HG02623 (cell line): ENCODE measurements around the gene ZMAT5.
"Not testable (repeated sequence)": the region's sequence is repeated elsewhere in the genome, so short reads cannot be mapped to it uniquely, and the experiment has no call there.

Source experiments
- ATAC-seq: cut with Tn5 transposase; IDR thresholded peaks from one replicate; pipeline ENCODE4 v1.9.1; 2021; ENCODE audit warnings: moderate library complexity; ENCODE audit not compliant: unreplicated experiment

Gene ZMAT5

DNA sequence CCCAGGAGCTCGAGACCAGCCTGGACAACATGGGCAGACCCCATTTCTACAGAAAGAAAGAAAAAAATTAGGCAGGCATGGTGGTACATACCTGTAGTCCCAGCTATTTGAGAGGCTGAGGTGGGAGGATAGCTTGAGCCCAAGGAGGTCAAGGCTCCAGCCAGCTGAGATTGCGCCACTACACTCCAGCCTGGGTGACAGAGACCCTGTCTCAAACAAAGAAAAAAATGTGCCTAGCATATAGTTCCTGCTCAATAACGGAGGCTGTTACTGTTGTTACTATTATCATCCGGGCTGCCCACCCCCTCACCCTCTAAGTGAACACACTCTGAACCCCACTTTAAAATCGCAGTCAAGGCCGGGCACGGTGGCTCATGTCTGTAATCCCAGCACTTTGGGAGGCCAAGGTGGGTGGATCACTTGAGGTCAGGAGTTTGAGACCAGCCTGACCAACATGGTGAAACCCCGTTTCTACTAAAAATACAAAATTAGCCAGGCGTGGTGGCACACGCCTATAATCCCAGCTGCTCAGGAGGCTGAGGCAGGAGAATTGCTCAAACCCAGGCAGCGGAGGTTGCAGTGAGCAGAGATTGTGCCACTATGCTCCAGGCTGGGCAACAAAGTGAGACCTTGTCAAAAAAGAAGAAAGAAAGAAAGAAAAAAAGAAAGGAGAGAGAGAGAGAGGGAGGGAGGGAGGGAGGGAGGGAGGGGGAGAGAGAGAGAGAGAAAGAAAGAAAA is 12.0 kb downstream of the ZMAT5 start:
- ATAC-seq = not testable (repeated sequence)

DNA sequence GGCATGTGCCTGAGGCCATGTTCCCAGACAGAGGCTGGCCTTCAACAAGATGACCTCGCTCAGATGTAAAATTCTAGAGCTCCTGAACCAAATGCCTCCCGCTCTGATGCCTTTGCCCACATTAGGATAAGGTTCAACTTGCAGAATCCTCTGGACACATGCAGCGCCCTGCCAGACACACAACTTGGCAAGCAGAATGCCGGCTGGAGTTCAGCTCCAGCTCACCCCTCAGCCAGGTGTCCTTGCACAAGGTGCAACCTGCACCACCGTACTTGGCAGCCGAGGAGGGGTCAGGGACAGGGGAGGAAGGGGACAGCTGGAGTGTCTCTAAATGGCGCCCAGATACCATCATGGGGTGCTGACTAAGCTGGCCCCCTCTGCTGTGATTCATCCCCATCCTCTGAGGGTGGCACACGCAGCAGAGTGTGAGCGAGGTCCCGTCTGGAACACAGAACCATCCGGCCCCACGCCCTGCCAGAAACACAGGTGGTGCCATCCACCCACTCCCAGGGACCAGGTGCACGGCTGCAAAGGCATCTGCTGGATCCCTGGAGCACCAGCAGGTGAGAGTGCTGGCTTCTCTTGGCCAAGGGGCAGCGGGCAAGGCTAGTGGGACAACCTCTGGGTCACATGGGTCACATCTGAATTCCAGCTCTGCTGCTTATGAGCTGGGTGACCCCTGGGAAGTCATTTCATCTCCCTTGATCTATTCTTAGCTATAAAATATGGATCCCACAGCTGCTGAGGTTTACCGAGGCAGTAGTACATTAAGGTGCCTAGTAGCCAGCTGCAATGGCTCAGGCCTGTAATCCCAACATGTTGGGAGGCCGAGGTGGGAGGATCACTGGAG is 12.8 kb downstream of the ZMAT5 start:
- no peak for ATAC-seq

DNA sequence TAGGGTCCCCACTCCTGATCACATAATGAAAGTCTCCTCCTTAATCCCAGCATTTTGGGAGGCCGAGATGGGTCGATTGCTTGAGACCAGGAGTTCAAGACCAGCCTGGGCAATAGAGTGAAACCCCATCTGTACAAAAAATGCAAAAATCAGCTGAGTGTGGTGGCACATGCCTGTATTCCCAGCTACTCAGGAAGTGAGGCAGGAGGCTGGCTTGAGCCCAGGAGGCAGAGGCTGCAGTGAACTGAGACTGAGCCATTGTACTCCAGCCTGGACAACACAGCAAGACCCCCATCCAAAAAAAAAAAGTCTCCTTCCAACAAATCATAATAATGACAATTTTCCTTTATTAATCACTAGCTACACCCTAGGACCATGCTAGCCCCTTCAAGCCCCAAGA is 15.1 kb downstream of the ZMAT5 start:
- no peak for ATAC-seq

DNA sequence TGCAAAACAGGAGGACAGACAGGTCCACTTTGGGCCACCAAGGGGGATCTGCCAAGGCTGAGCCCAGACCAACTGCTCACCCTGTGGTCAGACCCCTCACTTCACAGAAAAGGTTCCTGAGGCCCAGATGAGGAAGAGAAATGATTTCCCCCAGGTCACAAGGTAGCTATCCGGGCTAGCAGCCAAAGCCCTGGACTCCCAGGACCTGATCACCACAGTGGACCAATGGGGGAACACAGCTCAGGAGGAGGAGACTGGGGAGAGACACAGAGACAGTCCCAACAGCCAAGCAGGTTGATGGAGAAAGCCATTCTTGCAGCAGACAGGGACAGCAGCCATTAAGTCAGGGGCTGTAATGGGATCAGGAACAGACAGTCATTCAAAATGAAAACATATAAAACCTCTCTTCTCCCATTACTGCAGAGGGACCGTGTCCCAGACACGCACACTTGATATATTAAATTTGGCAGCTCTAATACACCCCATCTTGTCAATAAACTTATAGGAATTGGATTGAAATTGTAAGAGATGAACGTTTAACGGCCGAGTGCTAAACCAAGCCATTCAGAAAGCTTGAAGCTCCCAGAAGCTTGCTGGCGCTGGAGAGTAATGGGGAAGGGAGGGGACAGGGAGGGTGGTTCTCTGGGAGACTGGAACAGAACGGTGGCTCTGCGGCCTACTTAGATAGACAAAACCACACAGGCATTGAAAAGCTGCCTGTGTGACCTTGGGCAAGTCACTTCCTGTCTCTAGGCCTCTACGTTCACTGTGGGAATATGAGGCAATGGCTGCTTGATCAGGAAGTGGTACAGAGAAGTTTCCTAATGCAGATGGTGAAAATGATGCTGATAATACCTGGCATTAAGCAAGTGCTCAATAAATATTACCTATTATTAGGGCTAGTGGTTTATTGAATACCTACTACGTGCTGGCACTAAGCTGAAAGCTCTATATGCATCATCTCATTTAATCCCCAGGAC is 16.0 kb downstream of the ZMAT5 start:
- ATAC-seq = no peak

DNA sequence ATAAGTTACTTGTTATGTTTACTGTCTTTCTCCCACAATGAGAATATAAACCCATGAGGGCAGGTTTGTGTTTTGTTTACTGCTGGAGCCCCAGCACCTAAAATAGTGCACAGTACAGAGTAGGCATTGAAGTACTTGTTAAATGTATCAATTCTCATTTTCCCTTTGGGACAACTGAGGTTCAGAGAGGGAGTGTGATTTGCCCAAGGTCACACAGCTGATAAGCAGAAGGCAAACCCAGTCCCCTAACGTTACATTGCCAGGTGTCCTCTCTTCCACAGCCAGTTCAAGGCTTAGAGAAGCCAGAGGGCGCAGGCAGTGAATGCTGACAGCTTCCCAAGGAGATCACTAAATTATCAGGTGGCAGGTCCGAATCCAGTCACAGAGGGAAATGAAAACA is 16.8 kb downstream of the ZMAT5 start:
- ATAC-seq = no peak

DNA sequence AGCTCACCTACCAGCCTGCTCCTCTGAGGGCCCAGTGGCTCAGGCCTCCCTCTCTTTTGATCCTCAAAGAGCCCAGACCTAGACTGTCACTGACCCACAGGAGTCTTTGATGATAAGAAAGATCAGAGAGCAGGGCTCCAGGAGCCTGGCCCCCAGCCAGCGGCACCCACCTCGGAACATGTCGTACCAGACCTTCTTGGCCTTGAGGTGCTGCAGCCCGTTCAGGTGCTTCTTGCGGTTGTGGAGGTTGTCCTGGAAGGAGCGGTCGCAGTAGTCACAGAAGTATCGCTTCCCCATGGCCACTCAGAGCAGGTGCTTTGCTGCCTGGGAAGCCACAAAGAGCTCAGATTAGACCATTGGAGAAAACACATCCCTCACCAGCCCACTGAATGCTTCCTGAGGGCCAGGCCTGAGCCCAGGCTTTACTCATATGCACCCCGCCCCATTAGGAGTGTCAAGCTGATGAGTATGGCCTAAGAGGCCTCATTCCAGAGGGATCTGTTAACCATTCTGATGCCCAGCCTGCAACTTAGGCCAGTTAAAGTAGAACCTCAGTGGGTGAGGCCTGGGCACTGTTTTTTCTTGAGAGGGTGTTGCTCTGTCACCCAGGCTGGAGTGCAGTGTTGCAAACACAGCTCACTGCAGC is 18.4 kb downstream of the ZMAT5 start:
- no peak for ATAC-seq

DNA sequence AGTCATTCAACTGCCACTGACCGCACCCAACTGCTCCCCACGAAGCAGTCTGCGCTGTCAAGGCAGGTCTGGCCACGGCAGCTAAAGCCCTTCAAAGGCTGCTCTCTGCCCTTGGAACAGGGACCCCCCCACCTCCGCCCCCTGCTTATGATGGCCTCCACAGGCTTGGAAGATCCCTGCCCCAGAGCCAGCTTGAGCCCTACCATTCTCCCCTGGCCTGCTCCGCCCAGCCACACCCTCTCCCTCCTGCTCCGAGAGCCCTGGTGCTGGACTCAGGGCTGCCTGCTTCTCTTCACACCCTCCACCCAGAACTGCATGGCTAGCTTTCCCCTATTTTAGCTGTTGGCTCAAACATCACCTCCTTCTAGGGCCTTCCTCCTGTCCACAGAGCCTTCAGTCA is 19.0 kb downstream of the ZMAT5 start:
- no peak for ATAC-seq

DNA sequence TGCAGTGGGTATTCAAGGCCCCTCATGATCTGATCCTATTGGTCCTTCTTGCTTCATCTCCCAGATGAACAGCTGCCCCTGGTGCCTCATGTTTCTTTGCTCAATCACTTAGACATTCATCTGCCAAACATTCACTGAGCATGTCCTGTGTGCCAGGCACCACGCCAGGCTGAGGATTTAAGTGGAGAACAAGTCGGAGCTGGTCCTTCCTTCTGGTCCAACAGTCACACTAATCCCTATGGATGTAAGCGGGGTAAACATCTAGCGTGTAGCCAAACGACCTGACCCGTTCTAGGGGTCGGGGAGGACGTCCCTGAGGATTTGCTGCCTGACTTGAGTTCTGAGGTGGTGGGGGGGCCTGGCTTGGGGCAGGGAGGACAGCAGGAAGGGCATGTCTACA is 21.9 kb downstream of the ZMAT5 start:
- no peak for ATAC-seq

DNA sequence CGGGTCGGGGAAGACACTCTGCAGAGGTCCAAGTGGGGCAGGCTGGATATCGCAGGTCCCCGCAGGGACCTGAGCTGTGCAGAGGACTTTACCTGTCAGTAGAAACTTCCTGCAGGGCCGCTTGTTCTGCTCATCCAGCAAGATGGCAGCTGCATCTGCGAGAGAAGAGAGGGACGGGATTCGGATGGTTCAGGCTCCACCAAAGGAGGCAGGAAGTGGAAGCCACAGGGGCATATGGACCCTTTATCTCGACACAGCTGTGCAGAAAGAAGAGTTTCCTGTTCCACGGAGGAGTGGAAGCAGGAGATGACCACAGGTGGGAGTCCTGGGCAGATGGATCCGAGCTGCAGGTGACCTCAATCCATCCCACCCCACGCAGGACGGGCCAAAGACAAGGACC is 24.5 kb downstream of the ZMAT5 start:
- ATAC-seq = no peak

DNA sequence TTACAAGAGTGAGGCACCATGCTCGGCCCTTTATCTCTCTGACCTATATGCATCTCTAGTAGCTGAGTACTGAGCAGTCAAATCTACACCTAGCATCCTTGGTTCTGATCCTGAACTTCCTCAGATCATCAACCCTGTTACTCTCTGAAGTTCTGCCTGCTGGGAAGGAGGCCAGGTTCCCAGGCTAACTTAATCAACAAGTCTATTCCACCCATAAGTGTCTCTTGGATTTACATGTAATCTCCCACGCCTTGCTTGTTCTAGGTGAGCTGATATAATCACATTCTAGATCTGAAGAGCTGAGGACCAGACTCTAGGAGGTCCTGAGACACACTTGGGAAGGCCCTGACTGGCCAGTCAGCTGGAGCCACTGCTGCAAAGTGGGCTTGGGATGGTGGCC is 24.9 kb downstream of the ZMAT5 start:
- ATAC-seq = no peak

DNA sequence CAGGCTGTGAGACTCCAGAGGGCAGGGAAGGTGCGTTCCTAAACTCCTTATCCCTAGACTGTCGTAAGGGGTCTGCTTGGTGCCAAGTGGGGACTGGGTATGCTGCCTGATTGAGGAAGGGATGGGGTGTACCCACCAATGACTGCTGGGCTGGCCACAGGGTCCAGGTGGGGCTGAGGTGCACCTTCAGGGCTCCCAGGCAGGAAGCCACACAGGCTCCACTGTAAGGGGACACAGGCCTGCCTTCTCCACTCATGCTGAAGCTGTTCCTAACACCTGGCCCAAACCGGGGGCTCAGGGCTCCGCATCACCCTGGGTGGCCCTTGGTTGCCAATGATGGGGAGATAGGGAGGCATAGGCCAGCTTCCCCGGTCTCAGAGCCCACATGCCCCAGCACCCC is 26.6 kb downstream of the ZMAT5 start:
- ATAC-seq = no peak

DNA sequence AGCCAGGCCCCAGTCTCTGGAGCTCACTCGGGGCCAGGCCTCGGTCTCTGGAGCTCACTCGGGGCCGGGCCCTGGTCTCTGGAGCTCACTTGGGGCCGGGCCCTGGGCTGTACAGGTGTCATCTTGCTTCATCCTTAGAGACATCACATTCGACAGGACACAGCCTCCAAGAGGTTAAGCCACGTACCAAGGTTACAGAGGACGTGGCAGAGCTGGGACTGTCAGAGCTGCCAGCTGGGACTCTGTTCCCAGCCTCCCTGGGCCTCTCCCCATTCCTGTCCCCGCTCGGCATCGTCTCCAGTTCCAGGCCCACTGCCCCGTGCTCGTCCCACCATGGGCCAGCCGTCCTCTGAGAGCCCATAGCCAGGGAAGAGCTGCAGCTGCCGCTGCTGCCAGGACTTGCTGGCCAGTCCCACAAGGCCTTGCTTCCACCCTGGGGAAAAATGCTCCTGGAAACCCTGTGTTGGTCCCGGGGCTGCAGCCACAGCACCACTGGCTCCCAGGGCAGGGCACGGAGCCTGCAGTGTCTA is 27.4 kb downstream of the ZMAT5 start:
- ATAC-seq = no peak

DNA sequence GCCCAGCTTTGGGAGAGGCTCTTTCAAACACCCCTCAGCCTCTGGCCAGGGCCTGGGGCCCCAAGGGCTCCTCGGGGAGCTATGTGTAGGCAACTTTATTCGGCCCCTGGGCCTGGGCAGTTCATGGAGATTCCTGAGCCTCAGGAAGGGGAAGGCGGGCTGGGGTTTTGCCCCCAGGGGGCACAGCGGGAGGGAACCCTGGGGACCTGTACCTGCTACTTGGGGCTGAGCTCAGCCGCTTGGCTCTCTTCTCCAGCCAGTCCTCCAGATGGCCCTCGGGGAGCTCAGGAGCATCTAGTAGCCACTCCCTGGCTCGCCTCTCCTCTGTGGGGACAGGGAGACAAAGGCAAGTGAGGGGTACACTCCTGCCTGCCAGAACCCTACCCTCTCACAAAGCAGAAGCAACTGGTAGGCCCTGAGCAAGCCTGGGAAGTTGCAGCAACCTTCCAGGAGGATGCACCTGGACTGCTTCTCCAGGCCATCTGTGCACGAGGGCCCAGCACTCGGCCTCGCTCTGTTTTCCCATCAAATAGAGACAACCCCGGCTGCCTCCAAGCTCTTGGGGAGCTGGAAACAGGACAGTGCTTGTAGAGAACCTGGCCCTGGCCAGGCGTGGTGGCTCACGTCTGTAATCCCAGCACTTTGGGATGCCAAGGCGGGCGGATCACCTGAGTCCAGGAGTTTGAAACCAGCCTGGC is 28.5 kb downstream of the ZMAT5 start:
- no peak for ATAC-seq

DNA sequence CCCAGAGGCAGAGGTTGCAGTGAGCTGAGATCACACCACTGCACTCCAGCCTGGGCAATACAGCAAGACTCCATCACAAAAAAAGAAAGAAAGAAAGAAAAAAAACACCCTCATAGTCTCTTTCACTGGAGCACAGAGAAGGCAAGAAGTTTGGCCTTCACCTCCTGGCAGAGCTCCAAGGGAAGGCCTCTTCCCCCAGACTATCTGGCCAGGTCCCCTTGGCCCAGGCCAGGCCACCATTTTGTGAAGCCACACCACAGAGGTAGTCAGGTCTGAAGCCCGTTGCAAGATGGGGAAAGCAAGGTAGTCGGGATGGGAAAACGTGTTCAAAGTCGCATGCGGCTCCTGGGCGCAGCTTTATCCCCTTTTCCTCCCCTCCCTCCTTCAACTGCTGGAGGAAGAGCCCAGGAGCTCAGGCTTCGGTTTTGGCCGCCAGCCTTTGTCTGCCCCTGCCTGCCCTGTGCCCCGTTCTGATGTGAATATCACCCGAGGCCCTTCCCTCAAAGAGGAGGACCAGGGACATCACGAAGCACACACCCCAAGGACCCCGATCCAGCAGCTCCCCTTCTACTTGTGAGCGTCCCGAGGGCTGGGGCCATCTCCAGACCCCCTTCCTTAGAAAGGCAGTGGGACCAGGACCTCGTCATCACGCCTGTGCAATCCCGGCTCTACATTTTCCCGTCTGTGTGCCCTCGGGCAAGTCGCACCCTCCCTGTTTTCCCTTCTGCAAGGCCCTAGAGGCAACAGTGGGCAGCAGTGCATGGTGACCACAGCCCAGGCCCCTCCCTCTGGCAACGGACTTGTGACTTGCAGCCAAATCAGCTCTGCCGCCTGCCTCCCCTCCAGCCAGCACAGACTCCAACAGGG is 29.3 kb downstream of the ZMAT5 start:
- ATAC-seq = no peak

DNA sequence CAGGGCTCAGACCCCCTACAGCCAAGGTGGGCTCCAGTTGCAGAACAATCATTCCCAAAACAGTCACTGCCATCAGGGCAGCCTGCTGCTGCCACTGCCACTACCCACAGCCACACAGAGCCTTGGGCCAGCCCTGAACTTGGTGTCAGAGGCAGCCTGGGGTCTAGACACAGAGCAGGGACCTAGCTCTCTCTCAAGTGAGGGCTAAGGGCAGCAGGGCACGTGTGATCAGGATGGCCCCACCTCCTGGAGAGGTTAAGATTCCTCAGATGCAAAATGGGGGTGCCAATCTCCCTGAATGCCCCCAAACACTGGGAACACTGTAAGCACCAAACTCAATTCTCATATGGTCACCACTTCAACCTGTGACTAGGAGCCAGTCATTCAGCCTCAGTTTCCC is 31.4 kb downstream of the ZMAT5 start:
- ATAC-seq = no peak

DNA sequence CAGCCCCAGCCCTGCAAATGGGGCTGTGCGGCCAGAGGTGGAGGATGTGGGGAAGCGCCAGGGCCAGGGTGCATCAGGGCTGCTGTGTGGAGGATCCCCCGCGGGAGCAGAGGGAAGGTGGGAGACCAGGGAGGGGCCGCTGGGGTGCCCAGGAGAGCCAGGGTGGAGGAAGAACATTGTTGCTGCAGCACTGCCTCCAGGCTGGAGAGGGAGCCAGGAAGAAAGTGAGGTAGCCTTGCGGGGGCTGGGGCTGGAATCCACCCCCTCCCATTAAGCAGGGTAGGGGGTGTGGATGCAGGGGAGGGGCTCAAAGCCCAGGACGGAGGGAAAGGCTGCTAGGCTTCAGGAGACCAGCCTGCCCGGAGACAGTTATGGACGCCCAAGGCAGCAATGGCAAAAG is 32.0 kb downstream of the ZMAT5 start:
- no peak for ATAC-seq

DNA sequence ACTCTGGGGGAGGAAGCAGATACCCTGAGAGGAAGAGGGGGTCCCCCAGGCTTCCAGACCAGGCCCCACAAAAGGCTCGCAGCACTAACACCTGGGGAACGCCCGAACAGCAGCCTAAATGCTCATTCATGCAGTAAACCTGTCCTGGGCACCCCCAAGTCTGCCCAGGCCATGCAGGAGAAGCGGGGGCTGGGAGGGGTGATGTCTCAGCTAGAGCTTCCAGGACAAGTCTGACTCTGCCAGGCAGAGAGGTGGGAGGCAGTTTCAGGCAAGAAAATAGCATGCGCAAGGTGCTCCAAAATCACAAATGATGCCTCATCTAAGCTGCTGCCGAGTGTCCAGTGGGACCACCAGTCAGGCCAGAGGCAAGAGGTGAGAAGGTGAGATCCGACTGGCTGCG is 32.4 kb downstream of the ZMAT5 start:
- no peak for ATAC-seq

DNA sequence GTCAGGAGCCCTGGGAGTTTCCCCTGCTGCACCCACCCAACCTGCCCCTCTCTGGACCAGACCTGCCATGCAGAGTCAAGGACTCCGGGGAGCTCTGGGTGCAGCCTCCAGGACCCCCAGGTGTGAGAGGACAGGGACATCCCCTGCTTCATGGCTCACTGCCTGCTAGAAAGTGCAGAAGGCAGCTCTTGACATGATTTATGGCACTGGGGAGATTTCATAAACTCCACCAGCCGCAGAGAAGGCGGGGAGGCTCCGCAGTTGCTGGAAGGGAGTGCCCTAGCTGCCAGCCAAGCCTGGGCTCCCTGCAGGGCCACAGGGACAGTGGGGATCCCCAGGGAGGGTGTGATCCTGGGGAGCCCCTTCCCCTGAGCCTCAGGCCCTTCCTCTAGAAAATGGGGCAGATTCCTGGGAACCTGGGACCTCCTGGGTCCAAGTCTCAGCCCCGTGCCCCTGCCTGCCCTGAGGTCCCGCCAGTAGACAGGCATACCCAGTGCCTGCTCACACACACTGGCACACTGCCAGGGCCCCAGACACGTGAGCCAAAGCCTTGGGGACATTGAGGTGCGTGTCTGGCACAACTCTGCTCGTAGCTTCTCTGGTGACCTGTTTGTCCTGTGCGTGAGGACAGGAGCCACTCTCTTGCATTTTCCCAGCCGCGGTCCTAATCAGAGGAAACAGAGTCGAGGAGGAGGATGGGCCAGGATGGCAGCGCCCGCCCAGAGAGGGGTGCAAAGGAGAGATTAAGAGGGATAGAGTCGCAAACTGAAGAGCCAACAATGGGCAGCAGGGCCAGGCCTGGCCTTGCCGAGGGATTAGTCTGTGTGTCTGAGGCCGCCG is 33.2 kb downstream of the ZMAT5 start:
- ATAC-seq = no peak
